ENCODE measurements around the gene PHTF2.
"Not testable (repeated sequence)": the region's sequence is repeated elsewhere in the genome, so short reads cannot be mapped to it uniquely, and the experiment has no call there.

Gene PHTF2

DNA sequence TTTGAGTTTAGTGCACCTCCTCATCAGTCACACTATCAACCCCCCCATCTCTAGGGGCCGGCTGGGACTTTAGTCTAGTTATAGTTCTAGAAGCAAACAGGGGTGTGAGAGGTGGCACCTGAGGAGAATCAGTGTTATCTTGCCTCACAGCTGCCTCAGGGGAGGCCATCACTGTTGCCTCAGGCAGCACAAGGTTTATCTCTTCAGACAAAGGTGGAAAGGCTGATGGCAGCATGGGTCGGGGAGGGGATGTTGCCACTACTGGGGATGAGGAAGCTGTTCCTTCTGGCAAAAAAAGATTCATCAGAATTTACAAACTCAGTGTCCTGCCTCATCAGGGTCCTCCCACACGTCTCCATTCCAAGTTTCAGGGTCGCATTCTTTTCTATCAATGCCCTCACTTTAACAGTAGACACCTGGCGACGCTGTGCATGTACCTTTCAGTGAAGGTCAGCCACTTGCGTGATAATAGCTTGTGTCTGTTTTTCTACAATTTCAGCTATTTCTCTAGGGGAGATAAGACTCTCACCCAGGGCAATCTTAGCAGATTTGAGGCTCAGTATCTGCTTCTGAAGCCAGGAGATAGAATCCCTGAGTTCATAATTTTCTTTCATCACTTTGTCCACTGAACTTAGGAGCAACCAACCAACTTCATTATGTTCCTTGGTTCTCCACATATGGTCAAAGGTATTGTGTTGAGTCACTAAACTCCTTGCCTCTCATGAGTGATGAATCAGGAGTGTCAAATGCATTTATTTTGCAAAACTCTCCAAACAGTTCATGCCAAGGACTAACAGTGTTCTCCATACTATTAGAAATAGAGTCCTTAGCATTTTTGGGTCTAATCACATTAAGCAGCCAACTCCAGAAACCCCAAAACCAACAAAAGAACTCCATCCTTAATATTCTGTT lies 75.1 kb downstream of the PHTF2 start:
- DNase-seq (ENCODE audit: low read depth in 4 of 4, low spot score in 1 of 4), result not testable (repeated sequence)

DNA sequence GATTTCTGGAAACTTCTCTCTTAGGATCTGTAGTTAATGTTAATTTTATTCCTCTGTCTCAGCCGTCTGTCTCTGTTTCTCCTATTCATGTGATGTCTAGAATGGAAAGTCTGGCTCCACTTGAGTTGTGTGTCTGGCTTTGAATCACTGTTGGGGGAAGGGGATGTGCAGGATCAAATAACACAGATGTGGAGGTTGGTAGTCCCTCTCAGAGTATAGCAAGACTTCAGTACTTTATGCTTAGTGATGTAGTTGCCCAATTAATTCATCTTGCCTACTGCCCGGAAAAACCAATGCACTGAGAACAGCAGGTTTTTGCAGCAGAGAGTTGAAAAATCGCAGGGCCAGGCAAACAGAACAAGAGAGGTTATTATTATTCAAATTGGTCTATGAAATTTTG lies 79.2 kb downstream of the PHTF2 start:
- DNase-seq (ENCODE audit: low read depth in 4 of 4, low spot score in 1 of 4), result no peak

DNA sequence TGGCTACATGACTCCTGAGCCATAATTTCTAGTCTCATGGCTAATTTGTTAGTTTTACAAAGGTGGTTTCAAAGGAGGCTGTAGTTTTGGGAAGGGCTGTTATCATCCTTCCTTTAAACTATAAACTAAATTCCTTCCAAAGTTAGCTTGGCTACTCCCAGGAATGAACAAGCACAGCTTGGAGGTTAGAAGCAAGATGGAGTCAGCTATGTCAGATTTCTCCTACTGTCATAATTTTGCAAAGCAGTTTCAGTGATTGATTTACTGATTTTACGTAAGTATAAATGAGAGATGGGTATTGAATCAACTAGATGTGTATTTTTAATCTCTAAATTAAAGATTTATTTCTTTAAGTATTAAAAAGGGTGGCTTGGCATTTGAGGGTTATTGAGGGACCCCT lies 79.9 kb downstream of the PHTF2 start:
- no peak for DNase-seq (ENCODE audit: low read depth in 4 of 4, low spot score in 1 of 4)

DNA sequence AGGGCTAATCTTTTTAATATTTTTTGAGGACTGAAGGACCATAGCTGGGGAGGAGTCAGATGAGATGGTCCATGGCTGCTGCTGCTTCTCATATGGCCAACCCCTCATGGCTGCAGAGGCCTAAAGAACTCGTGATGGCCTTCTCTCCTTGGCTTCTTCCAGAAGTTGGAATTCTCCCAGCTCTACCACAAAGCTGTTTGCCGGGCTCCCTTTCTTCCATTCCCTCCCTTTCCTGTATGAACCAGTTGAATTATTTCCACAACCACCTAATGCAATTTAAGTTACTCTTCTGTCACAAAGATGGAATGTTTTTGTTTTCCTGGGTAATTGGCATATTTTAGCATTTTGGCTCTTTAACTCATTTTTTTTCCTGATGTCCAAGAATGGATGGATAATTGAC lies 80.7 kb downstream of the PHTF2 start:
- DNase-seq (ENCODE audit: low read depth in 4 of 4, low spot score in 1 of 4), result no peak

DNA sequence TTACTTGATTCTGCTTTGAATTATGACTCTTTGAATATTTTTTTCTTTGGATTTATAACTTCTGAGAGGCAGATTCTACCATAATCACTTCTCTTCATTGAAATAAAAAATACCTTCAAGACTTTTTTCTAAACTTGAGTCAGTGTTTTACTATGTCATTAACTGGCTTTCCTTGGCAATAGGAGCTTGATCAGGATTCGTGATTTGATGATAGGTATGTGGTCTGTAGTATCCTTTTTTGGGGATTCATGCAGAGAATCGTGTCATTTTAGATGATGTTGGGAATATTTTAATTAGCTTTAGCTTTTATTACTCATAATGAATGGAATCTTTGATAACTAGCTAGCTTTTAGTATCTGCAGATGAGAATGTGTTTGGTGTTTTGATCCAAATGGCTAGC lies 83.3 kb downstream of the PHTF2 start:
- DNase-seq (ENCODE audit: low read depth in 4 of 4, low spot score in 1 of 4), result no peak

DNA sequence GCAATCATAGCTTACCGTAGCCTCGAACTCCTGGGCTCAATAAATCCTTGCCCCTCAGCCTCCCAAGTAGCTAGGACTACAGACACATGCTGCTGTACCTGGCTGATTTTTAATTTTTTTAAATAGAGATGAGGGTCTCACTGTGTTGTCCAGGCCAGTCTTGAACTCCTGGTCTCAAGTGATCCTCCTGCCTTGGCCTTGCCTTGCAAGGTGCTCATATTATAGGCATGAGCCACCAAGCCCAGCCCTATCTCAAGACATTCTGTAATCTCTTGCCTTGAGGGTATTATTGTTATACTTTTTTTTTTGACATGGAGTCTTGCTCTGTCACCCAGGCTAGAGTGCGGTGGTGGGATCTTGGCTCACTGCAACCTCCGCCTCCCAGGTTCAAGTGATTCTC lies 86.6 kb downstream of the PHTF2 start:
- no peak for DNase-seq (ENCODE audit: low read depth in 4 of 4, low spot score in 1 of 4)

DNA sequence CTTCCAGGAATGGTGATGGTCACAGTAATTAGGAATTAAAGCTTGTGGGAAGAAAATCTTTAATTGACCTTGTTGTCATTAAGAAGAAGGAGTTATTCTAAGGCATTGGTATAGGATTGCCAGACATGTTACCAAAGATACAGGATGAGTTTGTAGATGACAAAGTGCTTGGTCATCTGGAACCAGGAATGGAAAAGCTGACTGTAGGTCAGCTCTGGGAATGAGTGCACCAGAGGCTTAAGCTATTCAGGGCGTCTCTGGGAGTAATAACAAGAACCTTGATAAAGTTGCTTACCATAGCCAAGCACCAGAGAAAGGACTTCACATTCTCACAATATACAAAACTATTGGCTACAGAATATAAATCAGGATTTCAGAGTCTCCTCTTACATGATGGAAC lies 89.0 kb downstream of the PHTF2 start:
- DNase-seq (ENCODE audit: low read depth in 4 of 4, low spot score in 1 of 4), result no peak

DNA sequence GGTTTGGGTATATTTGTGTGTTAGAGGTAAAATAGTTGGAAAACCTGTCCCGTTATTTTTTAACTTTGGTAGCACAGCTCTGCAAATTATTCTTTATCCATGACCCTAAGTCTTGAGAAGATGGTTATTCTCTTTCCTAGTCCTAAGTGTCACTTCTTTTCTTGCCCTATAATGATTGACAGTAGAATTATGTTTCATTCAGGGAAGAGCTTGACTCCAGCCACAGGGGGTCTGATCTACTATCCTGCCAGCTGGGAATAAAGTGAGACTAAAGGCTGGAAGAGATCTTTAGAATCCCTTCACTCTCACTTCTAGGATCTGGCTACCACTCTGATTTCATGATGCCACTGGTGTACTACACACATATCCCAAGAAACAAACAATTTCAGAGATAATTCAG lies 90.4 kb downstream of the PHTF2 start:
- no peak for DNase-seq (ENCODE audit: low read depth in 4 of 4, low spot score in 1 of 4)

DNA sequence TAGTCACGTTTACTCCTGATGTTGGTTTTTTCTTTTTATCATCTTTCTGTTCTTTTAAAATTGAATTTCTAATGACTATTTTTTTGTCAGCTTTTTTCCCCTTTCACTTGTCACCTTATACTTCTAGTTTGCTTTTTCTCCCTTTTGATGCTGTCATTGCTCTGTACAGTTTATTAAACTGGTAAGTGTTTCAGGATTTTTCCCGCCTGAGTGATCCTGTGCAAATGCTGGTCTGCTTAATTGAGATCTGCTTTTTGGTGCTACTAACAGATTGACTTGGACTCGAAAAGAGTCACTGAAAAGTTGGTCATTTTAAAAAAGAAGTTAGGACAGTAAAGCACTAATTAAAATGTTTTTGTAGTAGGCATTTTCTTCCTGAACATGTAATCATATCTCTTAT lies 95.2 kb downstream of the PHTF2 start:
- no peak for DNase-seq (ENCODE audit: low read depth in 4 of 4, low spot score in 1 of 4)

DNA sequence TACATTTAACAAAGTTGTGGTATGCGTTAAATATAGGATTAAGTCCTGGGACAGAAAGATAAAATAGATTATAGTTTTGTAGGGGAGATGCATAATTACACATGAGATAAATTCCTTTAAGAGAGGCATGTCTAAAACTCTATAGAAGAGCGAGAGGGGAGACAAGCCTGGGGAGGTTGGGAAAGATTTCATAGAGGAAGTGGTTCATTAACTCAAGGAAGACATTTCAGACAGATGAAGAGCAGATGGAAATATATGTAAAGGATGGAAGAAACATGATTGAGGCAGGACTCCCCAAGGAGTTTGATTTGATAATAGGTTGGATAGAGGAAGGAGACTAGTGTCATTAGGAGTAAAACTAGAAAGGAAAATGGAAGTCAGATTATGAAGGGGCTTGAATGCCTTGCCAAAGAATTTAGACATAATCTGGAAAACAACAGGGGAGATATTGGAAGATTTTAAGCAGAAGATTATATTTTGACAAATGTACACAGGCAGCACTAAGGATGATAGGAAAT lies 96.1 kb downstream of the PHTF2 start:
- DNase-seq (ENCODE audit: low read depth in 4 of 4, low spot score in 1 of 4), result no peak

DNA sequence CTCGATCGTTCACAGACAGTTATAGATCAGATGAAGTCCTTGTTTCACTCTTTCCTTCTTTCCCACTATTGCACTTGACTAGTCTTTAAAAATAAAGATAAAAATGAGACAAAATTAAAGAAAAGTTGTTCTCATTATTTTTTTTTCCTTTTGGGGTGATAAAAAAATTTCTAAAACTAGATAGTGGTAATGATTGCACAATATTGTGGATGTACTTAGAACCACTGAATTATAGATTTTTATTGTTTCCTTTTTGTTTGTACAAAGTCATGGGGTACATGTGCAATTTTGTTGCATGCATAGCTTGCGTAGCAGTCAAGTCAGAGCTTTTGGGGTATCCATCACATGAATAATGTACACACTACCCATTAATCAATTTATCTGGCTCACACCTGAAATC lies 97.3 kb downstream of the PHTF2 start:
- DNase-seq (ENCODE audit: low read depth in 4 of 4, low spot score in 1 of 4), result no peak

DNA sequence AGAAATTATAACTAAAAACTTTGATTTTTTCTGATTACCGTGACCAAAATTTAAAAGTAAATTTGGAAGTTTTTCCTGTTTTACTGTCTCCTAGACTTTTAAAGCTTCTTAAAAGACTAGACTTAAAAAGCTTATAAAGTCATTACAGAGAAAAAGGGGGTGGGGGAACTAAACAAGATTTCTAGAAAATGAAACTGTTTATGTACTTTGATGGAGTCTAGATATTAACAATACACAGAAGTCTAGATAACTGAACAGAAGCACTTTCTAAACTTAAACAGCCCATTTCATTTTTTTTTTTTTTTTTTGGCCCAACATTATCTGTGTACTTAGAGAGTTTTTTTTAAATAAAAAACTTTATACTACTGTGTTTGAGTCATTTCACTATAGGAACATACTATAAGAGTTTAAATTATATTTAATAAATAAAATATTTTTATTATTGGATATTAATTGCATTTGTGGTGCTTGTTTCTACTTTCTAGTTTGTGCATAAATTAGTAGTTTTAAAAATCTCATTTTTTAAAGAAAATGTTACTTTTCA lies 98.5 kb downstream of the PHTF2 start:
- DNase-seq (ENCODE audit: low read depth in 4 of 4, low spot score in 1 of 4), result no peak

DNA sequence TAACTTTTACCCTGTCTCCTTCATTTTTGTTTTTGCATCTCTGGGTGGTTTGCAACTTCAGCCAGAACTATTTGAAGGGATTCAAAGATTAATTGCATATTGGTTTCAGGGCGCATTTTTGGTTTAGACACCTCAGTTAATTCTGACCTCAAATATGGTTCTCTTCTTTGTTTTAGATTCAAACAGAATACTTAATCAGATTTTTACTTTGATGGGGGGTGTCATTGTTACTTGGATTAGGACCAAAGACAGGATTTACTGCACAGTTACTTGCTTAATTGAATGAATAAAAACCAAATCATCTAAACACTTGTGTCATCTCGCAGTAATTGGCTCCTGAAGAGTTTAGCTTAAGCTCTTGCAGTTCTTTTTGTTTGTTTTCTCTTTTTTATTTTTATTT lies 100.9 kb downstream of the PHTF2 start:
- no peak for DNase-seq (ENCODE audit: low read depth in 4 of 4, low spot score in 1 of 4)

DNA sequence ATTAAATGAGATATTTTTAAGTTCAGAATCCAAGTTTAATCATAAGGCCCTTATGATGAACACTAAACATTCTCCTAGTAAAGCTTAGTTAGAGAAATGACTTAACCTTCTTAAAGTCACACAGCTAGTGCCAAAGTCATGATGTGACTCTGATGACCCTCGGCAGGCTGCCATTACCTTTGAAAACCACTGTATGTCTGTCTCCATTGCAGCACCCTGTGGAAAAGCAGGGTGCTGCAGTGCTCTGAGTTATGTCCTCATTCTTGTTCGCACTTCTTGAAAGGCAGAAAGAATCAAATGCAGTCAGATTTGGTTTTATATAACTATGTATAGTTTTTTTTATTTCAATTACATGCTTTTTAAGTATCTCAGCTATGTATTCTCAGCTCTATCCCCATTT lies 105.0 kb downstream of the PHTF2 start:
- DNase-seq (ENCODE audit: low read depth in 4 of 4, low spot score in 1 of 4), result no peak

DNA sequence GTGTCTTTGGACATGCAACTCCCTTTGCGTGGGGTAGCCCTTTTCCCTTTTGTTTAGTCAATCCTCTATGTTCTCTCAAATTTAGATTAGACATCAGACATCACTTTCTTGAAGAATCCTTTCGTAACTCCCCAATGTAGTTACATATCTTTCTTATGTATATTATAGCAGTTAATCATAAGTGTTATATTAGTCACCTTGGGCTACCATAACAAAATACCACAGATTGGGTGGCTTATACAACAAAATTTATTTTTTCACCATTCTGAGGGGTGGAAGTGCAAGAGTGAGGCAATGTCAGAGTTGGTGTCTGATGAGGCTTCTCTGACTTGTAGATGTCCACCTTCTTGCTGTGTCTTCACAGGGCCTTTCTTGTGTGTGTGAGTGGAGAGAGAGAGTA lies 105.7 kb downstream of the PHTF2 start:
- no peak for DNase-seq (ENCODE audit: low read depth in 4 of 4, low spot score in 1 of 4)

DNA sequence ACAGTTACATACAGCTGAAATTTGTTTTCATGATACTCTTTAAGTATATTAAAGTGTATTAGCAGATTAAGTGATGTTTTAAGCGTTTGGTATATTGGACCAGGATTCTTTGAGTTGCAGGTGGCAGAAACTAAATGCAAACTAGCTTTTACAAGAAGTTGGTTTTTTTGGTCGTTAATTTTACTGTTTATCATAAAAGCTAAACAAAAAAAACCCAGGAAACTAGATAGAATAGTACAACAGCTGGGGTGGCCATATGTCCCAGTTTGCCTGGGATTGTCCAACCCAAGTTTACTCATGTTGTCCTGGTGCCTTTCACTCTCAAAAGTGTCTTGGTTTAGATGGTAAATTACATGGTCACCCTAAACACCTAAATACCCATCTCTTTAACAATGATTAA lies 108.7 kb downstream of the PHTF2 start:
- no peak for DNase-seq (ENCODE audit: low read depth in 4 of 4, low spot score in 1 of 4)

DNA sequence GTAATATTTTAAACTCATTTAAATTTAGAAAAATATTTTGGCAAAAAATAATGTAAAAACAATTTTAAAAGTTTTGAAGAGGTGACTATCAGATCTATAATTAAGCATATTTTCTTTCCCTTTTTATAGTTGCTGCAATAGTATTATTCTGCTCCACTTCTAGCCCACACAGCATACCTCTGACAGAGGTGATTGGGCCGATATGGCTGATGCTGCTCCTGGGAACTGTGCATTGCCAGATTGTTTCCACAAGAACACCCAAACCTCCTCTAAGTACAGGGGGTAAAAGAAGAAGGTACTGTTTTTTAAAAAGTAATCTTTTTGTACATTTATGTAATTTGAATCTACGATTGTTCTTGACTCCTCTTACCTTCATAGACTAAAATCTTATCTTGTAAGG lies 110.1 kb downstream of the PHTF2 start:
- no peak for DNase-seq (ENCODE audit: low read depth in 4 of 4, low spot score in 1 of 4)

DNA sequence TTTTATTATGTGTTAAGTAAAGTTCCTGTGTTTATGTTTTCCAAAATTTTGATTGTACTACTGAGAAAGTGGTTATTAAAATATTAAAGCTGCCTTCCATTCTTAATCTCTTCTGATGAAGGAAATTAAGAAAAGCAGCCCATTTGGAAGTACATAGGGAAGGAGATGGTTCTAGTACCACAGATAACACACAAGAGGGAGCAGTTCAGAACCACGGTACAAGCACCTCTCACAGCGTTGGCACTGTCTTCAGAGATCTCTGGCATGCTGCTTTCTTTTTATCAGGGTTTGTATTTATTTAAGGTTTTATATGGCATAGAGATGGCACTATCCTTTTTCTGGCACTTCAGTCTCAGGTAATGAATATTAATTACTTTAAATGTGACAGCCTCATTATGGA lies 111.6 kb downstream of the PHTF2 start:
- DNase-seq (ENCODE audit: low read depth in 4 of 4, low spot score in 1 of 4), result no peak

DNA sequence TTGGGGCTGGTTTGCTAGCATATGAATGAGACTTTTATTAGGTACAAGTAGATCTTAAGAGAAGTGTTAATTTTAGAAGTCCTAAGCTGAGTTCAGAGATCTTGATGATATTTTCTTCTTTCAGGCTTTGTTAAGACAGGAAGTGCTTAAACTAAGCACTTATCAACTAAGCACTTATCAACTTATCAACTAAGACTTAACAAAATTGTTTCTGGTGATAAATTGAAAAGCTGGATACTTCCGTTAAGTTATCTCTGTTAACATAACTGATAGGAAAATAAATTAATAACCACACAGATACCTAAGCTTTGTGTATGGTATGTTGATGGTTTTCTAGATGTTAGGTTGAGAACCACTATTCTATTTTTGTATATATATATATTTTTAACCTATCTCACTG lies 113.7 kb downstream of the PHTF2 start:
- DNase-seq (ENCODE audit: low read depth in 4 of 4, low spot score in 1 of 4), result no peak

DNA sequence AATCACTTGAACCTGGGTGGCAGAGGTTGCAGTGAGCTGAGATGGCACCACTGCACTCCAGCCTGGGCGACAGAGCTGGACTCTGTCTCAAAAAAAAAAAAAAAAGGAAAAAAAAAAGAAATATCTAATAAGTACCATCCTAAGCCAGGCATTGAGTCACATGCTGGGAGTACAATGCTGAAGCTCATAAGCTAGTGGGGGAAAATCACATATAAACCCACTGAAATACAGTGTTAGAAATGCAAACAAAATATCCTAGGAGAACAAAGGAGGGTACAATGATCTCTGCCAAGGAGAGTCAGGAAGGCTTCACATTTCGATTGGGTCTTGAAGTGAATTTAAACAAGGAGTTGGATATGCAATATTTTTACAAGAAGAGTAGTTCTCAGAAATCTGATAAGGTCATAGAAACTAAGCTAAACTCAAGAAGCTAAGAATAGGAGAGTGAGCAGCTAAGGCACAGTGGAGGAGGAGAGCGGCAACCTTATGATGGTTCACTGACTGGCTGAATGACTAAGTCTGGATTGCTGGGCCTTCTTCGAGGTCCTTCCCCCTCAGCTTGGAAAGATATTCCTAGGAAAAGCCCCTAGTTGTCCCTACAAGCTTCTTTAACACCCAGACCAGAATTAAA lies 115.5 kb downstream of the PHTF2 start:
- no peak for DNase-seq (ENCODE audit: low read depth in 4 of 4, low spot score in 1 of 4)

DNA sequence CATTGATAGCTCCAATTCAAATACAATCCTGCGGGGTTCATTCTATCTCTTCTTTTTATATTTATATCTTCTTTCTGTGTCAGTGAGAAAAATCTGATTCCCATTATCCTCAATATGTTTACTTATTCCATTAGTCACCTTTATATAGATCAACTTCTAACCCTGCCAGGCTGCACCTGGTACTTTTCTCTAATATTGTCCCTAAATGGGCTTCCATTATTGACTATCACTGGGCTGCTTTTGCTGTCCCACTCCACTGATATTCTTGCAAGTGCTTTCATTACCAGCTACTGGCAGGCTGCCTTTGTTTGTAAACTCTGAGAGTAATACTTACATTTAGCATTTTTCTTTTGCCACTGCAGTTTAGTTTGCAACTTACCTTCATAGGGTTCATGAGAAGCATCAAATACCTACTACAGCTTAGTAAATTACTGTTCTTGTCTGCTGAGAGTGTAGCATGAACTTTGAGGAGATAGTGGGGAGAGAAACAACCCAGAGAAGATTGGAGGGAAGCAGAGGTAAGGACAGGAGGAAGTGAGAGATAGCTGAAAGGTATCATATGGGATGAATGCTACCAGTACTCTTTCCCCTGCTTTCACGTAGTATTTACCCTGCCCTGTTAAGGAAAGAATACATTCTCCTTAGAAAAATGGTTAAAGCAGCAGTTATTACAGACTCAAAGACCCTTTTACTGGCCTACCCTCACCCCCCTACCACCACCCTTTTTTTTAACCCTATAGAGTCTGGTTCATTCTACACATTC lies 119.1 kb downstream of the PHTF2 start:
- DNase-seq (ENCODE audit: low read depth in 4 of 4, low spot score in 1 of 4), result no peak

DNA sequence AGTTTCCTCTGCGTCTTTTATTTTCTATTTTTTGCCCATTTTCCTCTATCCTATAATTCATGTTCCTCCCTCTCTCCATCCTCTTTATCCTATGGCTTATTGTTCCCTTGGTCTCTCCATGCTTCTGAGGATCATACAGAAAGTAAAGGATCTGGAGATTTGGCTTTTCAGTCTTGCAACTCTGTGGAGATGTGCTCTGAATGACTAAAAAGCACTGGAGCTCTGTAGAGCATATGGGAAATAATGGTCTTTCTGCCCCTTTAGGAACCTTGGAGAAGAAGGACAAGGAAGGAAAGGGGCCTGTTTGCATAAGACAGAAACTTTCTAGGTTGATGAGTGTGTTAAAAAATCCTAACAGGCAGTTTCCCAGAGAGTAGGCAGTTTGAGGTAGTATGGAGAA lies 120.1 kb downstream of the PHTF2 start:
- DNase-seq (ENCODE audit: low read depth in 4 of 4, low spot score in 1 of 4), result no peak
